Colonic mucosa (tissue), 4 donors: Measurements from ENCODE around the gene C1QTNF8. TPM values are rescaled to one million over a fixed set of nuclear protein-coding genes. Genes with fewer than 3 reads are reported as not detected.

Source experiments
- DNase-seq: peaks from one replicate; pipeline ENCODE4 v3.0.0-alpha.2; 2020
- H3K27ac ChIP-seq: fragments of 200-600 bp; one replicate; pipeline ENCODE4 v1.8.0; 2021
- H3K27me3 ChIP-seq: fragments of 200-600 bp; one replicate; pipeline ENCODE4 v1.8.0; 2021
- H3K36me3 ChIP-seq: fragments of 200-600 bp; one replicate; pipeline ENCODE4 v1.8.0; 2021
- H3K4me1 ChIP-seq: fragments of 200-600 bp; one replicate; pipeline ENCODE4 v1.8.0; 2021; ENCODE audit warnings: mild to moderate bottlenecking
- H3K4me3 ChIP-seq: fragments of 200-600 bp; one replicate; pipeline ENCODE4 v1.8.0; 2021
- H3K9ac ChIP-seq, 2 donors: one replicate each; pipeline ENCODE4 v1.7.0; 2013; ENCODE audit warnings: control low read depth in 2 of 2, low read depth in 2 of 2, low read length in 2 of 2
- H3K9me3 ChIP-seq: fragments of 200-600 bp; one replicate; pipeline ENCODE4 v1.8.0; 2021
- intact Hi-C: fragments of 100-400 bp; cut with DNase I; formaldehyde crosslinking; loops from one replicate; pipeline ENCODE4 v1.14.1; 2022
- total RNA-seq, 2 donors: library from RNA; stranded (reverse); fragmentation: NEBNext Ultra II Directional in 1 of 2; extraction: Animal tissue kit (Norgen Biotek cat#: 25700) in 1 of 2; gene quantifications; one replicate each; pipeline ENCODE4 v1.2.1, GENCODE V29; 2021
- TF ChIP-seq, protein P1 (sequence below): fragments of 200-600 bp; IDR thresholded peaks from one replicate; pipeline ENCODE4 v1.8.0; 2022; ENCODE audit warnings: antibody characterized with exemption, mild to moderate bottlenecking
- donor health status: healthy.
- donor health status: DM: no; HTN: no; CAD: no.
- donor health status: DM: no; HTN: no; CAD: no.

Gene C1QTNF8
- total RNA-seq, 2 donors from 2014 or later = not detected

- H3K4me1 ChIP-seq = no peaks in the 10 kb centered on the region
- H3K9me3 ChIP-seq = no peaks in the 10 kb centered on the region
- H3K4me3 ChIP-seq = no peak overlapping the region
- no peak overlapping the region for H3K27ac ChIP-seq
- no peaks in the 10 kb centered on the region for H3K27me3 ChIP-seq
- no peak overlapping the region for H3K9ac ChIP-seq
- TF ChIP-seq, protein P1, sequence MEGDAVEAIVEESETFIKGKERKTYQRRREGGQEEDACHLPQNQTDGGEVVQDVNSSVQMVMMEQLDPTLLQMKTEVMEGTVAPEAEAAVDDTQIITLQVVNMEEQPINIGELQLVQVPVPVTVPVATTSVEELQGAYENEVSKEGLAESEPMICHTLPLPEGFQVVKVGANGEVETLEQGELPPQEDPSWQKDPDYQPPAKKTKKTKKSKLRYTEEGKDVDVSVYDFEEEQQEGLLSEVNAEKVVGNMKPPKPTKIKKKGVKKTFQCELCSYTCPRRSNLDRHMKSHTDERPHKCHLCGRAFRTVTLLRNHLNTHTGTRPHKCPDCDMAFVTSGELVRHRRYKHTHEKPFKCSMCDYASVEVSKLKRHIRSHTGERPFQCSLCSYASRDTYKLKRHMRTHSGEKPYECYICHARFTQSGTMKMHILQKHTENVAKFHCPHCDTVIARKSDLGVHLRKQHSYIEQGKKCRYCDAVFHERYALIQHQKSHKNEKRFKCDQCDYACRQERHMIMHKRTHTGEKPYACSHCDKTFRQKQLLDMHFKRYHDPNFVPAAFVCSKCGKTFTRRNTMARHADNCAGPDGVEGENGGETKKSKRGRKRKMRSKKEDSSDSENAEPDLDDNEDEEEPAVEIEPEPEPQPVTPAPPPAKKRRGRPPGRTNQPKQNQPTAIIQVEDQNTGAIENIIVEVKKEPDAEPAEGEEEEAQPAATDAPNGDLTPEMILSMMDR = no peak
- intact Hi-C loops = no loop called here
- no peak for DNase-seq
- no peaks in the 10 kb centered on the region for H3K36me3 ChIP-seq
Measured at GRCh38 chr16:1119766-1120576, 23.9 kb upstream of the C1QTNF8 start.

DNA sequence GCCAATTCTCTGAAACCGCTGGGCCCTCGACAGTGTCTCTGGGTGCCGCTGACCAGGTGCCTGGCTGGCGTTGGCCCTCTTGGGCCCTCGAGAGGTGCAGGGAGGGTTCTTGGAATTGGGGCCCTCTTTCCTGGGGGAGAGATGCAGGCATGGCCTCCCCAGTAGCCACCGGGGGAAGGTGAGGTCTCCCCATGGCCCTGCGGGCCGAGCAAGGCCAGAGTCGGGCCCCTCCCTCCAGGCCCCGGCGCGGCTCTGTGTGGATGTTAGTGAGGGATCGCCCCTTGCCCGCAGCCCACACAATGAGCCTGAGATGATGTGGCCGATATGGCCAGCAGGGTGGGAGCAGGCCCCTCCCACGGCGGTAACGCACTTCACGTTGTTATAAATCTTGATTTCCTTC is 23.1 kb upstream of the C1QTNF8 start:
- no peak for DNase-seq

GRCh38 chr16:1117926-1118325 is 21.9 kb upstream of the C1QTNF8 start:
- no peak overlapping the region for H3K4me3 ChIP-seq
- no peak for DNase-seq
- no peak overlapping the region for H3K9ac ChIP-seq
- H3K4me1 ChIP-seq = no peaks in the 10 kb centered on the region
- H3K9me3 ChIP-seq = no peaks in the 10 kb centered on the region
- no peaks in the 10 kb centered on the region for H3K27me3 ChIP-seq
- TF ChIP-seq, protein P1 = no peak
- intact Hi-C loops = no loop called here
- H3K36me3 ChIP-seq = no peaks in the 10 kb centered on the region
- H3K27ac ChIP-seq = no peak overlapping the region

More for the DNA sequence above, 23.1 kb upstream of the C1QTNF8 start:
- H3K4me1 ChIP-seq = no peaks in the 10 kb centered on the region
- H3K27me3 ChIP-seq = no peaks in the 10 kb centered on the region
- H3K36me3 ChIP-seq = no peaks in the 10 kb centered on the region
- H3K9me3 ChIP-seq = no peaks in the 10 kb centered on the region
- H3K9ac ChIP-seq = no peak overlapping the region
- TF ChIP-seq, protein P1 = no peak
- H3K27ac ChIP-seq = no peak overlapping the region
- no peak overlapping the region for H3K4me3 ChIP-seq
- intact Hi-C loops = no loop called here

DNA sequence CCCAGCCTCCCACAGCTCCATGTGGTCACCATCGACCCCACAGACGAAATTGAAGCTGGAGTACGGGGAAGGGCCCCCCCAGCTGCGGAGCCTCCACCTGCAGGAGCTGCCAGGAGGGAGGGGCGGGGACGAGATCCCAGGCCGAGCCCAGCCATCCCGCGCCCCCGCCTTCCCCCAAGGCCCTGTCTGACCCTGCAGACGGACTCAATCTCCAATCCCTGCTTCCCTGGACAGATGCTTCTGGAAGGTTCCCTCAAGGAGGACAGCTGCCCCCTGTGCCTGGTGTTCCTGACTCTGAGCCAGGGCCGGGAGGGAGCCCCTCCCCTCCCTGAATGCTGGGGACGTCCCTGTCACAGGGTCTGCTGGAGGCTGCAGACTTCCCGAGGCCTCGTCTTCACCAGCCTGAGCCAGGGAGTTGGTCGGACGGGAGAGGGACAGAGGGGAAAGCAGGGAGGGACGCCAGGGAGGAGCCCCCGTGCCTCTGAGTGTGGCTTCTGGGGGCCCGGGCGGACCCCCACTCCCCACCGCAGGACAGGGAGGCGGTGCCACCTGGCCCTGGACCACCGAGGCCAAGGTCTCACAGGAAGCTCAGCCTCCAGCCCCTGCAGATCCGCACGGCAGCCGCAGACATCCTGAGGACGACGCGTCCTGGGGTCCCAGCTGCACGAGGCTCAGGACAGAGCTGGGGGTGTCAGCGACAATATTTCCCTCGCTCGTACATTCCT is 21.3 kb upstream of the C1QTNF8 start:
- Histone ChIP-seq H3K27me3 (no peaks in the 10 kb centered on the region), H3K4me1 (no peaks in the 10 kb centered on the region), H3K27ac (no peak overlapping the region), H3K36me3 (no peaks in the 10 kb centered on the region), H3K4me3 (no peak overlapping the region), H3K9ac (no peak overlapping the region), H3K9me3 (no peaks in the 10 kb centered on the region)
- intact Hi-C loops = no loop called here
- no peak for DNase-seq
- TF ChIP-seq, protein P1 = no peak

- no peak overlapping the region for H3K27ac ChIP-seq
- no peaks in the 10 kb centered on the region for H3K9me3 ChIP-seq
- no peaks in the 10 kb centered on the region for H3K36me3 ChIP-seq
- no peaks in the 10 kb centered on the region for H3K27me3 ChIP-seq
- no peak overlapping the region for H3K9ac ChIP-seq
- DNase-seq = no peak
- intact Hi-C loops = no loop called here
- H3K4me3 ChIP-seq = no peak overlapping the region
- H3K4me1 ChIP-seq = no peaks in the 10 kb centered on the region
- TF ChIP-seq, protein P1 = no peak
Measured at GRCh38 chr16:1116693-1117077, 20.6 kb upstream of the C1QTNF8 start.
